Ureter (tissue), 1 donor: ENCODE data around the gene MMP25. TPM values are rescaled to one million over a fixed set of nuclear protein-coding genes. Genes with fewer than 3 reads are reported as not detected.
"Not testable (repeated sequence)": the region's sequence is repeated elsewhere in the genome, so short reads cannot be mapped to it uniquely, and the experiment has no call there.

Experiments
- DNase-seq: peaks from one replicate; pipeline ENCODE4 v3.0.0-alpha.2; 2020; ENCODE audit warnings: low spot score
- total RNA-seq: library from RNA; stranded (reverse); gene quantifications from one replicate; pipeline ENCODE4 v1.2.4, GENCODE V29; 2023
- donor health status: DM: yes; HTN: yes; CAD: no.

The MMP25 gene
- total RNA-seq, 1 donor from 2014 or later = 0.78 TPM

DNA sequence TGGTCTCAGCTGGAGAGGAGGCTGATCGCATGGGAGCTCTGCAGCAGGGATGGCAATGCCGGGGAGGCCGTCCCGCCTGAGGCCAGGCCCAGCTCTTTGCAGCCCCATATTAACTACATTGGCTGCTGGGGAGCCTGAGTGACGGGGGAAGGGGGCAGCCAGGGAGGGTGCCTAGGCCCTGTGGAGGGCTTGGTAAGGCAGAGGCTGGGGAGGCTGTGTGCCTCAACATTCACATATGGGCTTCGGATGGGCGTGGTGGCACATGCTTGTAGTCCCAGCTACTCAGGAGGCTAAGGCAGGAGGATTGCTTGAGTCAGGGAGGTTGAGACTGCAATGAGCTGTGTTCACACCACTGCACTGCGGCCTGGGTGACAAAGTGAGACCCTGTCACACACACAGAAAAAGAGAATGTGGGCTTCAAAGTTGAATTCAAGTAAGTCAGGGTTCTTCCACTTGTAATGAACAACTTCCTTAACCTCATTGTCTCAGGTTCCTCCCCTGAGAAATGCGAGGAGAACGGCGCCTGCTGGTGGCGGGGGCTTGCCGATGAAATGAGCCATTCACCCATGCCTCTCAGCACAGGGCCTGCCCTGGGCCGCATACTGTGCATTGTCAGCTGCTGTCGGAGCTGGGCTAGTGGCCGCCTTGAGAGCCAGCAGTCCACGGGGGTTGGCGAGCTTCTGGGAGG is 26.4 kb downstream of the MMP25 start:
- not testable (repeated sequence) for DNase-seq

DNA sequence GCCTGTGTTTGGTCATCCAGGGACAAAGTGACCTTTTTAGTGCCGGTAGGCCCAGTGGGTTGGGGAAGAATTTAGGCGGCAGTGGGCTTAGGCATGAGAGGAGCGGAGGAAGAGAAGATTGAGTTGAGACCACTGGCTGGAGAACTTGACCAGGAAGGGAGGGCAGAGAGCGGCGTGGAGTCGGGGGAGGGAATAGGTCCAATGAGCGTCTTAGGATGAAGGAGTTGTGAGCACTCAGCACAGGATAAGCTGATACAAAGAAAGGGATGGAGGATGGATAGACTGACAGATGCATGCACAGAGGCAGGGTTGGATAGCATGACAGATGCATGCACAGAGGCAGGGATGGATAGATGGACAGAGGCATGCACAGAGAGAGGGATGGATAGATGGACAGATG is 27.1 kb downstream of the MMP25 start:
- DNase-seq = no peak

DNA sequence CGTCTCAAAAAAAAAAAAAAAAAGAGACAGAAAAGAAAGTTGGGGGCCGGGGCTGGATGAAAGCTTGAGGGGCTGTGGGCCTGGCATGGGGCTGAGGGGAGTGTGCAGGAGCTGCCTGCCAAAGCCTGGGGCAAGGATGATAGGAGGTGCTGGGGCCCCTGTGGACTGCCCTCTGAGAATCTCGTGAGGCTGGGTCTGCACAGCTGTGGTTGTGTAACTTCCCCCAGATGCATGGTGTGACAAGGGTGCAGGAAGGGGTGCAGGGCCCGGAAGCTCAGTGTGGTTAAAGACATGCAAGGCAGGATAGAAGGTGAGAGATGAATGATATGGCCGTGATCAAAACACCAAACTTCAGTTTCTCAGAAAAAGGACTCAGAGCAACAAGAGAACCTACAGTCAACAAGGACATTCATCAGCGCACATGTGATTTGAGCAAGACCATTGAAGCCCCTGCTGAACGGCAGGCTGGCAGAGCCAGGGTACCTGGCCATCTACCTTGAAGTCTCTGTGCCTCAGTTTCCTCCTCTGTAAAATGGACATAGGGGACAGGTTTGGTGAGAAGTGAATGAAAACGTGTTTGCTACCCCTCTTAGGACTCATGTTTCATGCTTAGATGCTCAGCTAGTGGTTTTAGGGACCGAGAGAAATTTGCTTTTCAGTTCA is 28.6 kb downstream of the MMP25 start:
- DNase-seq = no peak

DNA sequence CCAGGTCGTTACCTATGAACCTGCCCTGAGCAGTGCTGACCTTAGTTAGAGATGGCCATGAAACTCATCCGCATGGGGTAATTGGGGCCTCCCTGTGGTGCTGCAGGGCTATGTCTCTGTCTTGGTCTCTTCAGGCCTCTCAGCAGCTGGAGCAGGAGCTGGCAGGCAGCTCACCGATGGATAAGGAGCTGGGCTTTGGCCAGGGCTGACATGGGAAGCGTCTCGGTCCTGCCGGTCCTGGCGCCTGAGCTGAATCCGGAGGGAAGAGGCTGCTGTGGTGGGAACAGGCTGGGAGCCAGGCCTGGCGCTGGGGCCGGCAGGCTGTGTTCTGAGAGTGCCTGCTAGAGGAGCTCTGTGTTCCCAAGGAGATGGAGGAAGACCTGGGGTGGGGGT is 29.2 kb downstream of the MMP25 start:
- DNase-seq = no peak

DNA sequence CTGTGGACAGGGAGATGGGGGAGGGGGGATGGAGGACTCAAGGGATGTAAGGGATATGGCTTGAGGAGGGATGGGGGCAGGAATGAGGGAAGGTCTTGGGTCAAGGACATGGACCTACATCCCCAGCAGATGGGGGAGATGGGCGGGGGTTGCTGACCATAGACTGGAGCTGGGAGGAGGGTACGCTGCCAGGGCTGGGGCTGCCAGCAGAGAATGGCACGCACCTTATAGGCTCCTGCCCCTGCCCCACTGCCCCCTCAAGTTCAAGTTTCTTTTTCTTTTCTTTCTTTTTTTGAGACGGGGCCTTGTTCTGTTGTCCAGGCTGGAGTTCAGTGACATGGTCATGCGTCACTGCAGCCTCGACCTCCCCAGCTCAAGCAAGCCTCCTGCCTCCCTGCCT is 29.6 kb downstream of the MMP25 start:
- DNase-seq = not testable (repeated sequence)

DNA sequence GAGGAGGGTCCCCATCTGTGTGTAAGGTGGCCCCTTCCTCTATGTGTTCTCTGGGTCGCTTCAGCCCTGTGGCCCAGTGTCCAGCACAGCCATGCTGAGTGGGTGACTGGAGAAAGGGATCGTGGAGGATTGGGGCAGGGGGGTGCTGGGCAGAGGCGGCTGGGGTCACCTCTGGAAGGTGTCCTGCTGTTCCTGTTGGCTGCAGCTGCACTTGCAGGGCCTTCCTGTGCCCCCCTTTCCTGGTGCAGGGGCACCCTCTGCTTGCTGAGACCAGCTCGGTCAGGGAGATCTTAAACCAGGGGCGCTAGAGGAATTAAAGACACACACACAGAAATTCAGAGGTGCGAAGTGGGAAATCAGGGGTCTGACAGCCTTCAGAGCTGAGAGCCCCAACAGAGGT is 30.2 kb downstream of the MMP25 start:
- DNase-seq = no peak

DNA sequence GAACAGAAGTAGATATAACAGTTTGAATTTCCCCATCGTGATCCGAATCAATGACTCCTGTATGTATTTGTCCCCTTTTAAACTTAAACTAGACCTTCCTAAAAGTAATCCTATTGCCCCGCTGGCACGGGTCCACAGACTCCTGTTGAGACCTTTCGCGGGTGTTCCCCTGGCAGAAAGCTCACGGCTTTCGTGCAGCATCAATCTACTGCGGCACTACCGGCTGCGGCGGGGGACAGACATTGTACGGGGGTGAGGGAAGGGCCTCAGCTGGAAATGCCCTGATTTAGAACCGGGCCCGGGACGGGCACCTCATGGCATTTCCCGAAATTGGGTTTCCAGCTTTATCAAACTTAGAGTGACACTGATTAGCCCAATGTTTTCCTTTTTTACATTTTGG is 33.7 kb downstream of the MMP25 start:
- DNase-seq = no peak

DNA sequence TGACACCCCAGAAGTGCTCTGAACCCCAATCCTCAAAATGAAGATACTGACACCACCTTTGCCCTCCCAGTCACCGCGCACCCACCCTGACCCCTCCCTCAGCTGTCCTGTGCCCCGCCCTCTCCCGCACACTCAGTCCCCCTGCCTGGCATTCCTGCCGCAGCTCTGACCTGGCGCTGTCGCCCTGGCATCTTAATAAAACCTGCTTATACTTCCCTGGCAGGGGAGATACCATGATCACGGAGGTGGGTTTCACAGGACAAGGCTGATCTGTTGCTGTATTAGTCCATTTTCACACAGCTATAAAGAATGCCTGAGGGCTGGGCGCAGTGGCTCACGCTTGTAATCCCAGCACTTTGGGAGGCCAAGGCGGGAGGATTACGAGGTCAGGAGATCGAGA is 35.6 kb downstream of the MMP25 start:
- DNase-seq = not testable (repeated sequence)

DNA sequence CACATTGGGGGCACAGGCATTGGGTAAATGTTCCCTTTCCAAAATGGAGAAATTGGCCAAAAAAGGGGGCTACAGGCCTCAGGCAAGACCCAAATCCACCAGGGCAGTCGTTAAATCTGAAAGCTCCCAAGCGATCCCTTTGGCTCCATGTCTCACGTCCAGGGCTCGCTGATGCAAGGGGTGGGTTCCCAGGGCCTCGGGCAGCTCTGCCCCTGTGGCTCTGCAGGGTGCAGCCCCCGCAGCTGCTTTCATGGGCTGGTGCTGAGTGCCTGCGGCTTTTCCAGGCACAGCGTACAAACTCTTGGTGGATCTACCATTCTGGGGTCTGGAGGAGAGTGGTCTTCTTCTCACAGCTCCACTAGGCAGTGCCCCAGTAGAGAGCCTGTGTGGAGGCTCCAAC is 37.0 kb downstream of the MMP25 start:
- not testable (repeated sequence) for DNase-seq

DNA sequence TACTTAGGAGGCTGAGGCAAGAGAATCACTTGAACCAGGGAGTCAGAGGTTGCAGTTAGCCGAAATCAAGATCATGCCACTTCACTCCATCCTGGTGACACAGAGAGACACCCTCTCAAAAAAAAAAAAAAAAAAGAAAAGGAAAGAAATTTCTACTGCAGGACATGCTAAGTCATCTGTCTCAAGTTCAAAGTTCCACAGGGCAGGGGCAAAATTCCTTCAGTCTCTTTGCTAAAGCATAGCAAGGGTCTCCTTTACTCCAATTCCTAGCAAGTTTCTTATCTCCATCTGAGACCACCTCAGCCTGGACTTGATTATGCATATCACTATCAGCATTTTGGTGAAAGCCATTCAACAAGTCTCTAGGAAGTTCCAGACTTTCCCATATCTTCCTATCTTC is 38.1 kb downstream of the MMP25 start:
- DNase-seq = no peak

DNA sequence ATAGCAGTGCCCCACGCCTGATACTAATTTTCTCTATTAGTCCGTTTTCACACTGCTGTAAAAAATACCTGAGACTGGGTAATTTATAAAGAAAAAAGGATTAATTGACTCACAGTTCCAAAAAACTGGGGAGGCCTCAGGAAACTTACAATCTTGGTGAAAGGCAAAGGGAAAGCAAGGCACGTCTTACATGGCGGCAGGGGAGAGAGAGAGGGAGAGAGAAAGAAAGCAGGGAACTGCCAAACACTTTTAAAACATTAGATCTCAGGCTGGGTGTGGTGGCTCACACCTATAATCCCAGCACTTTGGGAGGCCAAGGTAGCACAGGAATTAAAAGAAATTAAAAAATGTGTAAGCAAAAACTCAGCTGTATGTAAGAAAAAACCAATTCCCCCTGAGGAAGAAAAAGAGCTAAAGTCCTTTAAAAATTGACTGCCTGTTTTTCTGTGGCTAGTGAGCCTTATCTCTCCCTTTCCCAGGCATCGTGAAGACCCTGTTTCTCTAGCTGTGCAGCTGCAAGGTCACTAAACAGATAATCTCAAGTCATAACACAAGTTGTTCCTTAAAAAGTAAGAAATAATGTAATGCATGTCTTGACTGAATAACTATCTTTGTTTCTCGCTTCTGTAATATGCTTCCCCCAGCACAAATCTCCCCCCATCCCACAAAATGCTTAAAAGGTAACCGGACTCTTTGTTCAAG is 38.8 kb downstream of the MMP25 start:
- DNase-seq = no peak

DNA sequence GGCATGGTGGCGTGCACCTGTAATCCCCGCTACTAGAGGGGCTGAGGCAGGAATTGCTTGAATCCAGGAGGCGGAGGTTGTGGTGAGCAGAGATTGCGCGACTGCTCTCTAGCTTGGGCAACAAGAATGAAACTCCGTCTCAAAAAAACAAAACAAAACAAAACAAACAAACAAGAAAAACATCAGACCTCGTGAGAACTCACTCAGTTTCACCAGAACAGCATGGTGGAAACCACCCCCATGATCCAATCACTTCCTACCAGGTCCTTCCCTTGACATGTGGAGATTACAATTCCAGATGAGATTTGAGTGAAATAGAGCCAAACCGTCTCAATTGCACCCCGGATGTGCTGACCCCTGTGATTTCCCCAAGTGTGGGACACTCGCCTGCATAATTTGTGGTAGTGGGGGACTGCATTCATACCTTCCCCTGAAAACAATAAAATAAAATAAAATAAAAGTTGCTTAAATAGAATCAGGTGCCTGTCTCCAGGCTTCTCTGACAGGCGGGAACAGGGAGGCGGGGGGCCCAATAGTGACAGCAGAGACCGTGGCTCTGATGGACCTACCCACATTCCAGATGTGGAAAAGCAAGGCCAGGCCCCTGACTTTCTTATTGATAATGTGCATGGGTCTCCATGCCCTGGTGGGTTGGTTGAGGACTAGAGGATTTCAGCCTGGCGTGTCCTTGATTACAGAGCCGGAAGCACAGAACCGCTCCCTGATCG is 39.7 kb downstream of the MMP25 start:
- DNase-seq = no peak

DNA sequence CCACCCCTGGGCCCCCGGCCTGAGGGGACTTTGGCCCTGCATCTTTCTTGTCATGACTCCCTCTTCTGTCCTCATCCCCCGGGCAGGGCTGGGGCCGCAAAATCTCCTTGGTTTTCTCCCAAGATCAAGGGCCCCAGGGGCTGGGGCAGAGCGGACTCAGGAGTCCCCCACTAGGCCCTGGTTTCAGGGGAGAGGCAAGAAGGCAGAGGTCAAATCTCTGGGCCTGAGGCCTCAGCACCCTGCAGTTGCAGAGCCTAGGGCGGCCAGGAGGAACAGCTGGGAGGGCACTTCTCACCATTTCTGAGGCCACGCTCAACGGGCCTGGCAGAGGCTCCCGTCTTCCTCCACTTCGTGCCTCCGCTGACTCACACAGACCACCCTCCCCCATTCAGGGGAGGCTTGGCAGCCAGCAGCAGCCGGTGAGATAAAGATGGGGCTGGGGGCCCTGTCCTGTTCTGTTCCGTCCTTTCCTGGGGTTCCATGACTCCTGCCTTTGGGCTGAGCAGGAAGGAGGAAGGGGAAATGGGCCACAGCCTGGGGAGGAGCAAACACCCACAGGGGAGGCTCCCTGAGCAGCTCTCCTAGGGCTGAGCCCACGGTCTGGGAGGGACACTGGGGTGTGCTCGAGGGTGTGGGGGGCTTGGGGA is 40.4 kb downstream of the MMP25 start:
- no peak for DNase-seq

DNA sequence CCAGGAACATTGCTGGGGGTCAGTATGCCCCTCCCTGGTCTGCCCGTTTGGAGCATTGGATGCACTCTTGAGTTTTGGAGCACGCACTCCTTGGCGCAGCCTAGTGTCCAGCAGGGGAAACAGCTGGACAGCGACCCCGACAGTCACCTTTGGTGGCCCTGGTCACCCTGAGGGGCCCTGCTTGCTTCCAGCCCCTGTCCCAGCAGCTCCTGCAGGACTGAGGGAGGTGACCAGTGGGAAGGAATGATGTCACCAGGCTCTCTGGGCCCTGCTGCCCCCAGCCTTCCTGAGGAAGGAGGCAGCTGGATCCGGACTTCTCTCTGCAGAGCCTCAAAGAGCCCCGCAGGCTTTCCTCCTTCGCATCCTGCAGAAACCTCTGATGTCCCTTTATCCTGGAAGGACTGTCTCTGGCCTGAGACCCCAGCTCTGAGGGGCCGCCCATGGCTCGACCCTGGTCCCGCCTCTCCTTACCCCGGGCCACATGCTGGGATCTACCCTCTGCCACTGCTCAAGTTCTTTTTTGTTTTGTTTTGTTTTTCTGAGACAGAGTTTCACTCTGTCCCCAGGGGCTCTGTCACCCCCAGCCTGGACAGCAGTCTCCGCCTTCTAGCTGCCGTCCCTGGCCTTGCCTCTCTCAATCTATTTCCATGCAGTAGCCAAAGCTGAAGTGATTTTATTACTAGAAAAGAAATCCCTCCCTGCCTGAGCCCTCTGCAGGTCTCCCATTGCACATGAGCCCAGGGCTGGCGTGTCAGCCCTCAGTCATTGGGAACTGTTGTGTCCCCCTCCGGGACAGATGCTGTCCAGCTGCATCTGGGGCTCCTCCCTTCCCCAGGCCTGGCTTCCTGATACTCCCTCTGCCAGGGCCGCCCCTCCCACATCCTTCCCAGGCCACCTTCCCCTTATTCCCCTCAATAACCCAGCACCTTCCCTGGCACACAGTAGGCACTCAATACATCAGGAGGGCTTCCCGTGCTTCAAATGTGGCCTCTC is 41.2 kb downstream of the MMP25 start:
- DNase-seq = no peak

DNA sequence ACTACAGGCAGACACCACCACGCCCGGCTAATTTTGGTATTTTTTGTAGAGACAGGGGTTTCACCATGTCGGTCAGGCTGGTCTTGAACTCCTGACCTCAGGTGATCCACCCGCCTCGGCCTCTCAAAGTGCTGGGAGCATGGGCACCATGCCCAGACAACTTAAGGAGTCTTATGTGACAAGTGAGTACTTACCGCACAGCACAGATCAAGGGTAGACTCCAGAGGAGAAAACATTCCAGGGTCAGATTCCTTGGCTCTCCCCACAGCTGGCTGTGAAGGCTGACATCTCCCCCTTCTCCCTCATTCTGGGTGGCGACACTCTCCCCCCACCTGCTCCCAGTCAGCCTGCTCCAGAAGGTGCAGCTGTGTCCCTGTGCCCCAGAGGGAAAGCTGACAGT is 42.1 kb downstream of the MMP25 start:
- no peak for DNase-seq

DNA sequence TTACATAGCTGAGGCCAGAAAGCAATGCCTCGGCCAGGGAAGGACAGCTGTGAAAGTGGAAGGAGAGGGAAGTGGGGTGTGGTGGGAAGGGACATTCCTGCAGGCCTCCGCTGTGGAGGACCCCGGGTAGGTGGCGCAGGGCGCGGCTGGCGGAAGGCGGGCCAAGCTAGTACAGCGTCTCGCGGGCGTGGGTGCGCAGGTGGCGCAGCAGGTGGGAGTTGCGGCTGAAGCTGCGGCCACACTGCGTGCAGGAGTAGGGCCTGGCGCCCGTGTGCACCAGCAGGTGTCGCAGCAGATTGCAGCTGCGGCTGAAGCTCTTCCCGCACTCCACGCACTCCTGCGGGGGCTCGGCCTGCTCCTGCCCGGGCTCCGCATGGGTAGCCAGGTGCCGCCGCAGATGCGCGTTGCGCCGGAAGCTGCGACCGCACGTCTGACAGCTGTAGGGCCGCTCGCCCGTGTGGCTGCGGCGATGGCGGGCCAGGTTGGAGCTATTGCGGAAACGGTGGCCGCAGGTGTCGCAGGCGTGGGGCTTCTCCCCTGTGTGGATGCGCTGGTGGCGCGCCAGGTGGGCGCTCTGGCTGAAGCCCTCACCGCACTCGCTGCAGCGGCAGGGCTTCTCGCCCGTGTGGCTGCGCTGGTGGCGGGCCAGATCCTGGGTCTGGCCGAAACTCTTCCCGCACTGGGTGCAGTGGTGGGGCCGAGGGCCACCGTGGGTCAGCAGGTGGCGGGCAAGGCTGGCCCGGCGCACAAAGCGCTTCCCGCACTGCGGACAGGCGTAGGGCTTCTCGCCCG is 42.8 kb downstream of the MMP25 start:
- DNase-seq = no peak

DNA sequence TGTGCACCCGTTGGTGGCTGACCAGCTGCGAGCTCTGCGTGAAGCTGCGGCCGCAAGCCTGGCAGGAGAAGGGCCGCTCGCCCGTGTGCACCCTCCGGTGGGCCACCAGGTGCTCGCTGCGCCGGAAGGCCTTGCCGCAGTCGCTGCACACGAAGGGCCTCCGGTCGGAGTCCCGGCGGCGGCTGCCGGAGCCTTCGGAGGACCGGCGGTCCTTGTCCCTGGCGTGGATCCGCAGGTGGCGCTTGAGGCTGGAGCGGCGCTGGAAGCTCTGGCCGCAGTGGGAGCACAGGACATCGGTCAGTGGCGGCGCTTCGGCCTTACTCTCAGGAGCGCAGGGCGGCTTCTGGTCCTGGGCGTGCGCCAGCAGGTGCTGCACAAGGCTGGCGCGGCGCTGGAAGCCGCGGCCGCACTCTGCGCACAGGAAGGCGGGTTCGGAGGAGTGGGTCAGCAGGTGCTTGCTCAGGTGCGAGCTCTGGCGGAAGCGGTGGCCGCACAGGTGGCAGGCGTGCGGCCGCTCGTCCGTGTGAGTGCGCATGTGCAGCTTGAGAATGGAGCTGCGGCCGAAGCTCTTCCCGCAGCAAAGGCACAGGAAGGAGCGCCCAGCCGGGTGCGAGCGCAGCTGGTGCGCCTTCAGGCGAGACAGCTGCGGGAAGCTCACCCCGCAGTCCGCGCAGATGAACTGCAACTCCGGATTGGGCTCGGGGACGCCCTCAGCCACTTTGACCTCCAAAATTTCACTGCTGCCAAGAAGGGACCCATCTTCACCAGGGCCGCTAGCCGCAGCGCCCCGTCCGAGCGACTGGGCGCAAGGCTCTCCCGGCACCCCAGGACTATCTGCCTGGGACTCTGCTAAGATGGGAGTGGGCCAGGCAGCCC is 43.6 kb downstream of the MMP25 start:
- DNase-seq = no peak

DNA sequence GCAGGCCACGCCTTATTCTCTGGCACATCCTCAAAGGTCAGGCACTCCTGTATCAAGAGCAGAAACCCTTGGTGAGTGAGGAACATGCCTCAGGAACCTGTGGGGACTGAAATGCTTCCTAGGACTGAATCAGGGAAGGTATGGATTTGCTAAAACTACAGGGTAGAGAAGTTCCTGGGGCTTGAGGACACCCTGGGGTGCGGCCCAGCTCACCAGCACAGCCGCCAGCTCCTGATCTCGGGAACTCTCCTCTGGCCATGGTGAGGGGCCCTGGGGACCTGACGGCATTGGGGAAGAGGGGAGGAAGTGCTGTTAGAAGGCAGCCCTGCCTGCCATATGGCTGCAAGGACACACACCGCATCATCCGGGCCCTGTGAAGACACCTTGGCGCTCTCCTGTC is 45.2 kb downstream of the MMP25 start:
- no peak for DNase-seq

DNA sequence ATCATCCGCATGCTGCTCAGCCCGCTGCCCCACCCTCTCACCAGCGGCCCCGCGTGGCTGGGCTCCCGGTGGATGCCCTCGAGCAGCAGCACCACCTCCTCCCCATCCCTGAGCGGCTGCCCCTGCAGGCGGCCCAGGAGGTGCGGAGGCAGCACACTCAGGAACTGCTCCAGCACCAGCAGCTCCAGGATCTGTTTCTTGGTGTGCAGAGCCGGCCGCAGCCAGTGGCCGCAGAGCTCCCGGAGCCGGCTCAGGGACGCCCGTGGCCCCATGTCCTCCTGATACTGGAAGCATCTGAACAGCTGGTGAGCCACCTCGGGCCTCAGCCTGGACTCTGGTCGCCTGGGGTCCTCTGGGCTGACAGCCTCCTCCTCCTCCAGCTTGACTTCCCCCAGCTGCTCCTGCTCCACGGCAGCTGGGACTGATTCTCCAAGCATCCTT is 46.2 kb downstream of the MMP25 start:
- no peak for DNase-seq
